NB4 (cell line): ENCODE data around the gene SLC6A16.

Experiments used
- CTCF ChIP-seq: IDR thresholded peaks from one replicate; pipeline ENCODE4 v1.5.1; 2012; ENCODE audit warnings: low read depth, low read length
- MAX ChIP-seq: IDR thresholded peaks from 2 replicates; pipeline ENCODE4 v1.6.1; 2011; ENCODE audit warnings: low read depth, low read length
- MYC ChIP-seq: IDR thresholded peaks from 2 replicates; pipeline ENCODE4 v1.6.1; 2011; ENCODE audit warnings: low read depth, low read length
- POLR2A ChIP-seq: IDR thresholded peaks from 2 replicates; pipeline ENCODE4 v1.6.1; 2011; ENCODE audit warnings: mild to moderate bottlenecking; ENCODE audit not compliant: insufficient read length; ENCODE audit errors: extremely low read depth

- TF ChIP-seq MAX (no peak), POLR2A (no peak), CTCF (no peak), MYC (no peak)
Observed at GRCh38 chr19:49362929-49363267, 37.9 kb upstream of the SLC6A16 start.
